GM13977 (cell line): Measurements from ENCODE around the gene CIB2.
"Not testable (repeated sequence)": the region's sequence is repeated elsewhere in the genome, so short reads cannot be mapped to it uniquely, and the experiment has no call there.

Experiments used
- DNase-seq: peaks from one replicate; pipeline ENCODE4 v3.0.0; 2012; ENCODE audit warnings: low spot score
- CTCF ChIP-seq: IDR thresholded peaks from 2 replicates; pipeline ENCODE4 v1.5.1; 2012; ENCODE audit warnings: mild to moderate bottlenecking, control low read depth; ENCODE audit not compliant: insufficient read depth; ENCODE audit errors: extremely low read depth, missing control alignments
- in situ Hi-C: fragments of 300-500 bp; cut with MboI; formaldehyde crosslinking; loops from one replicate; pipeline ENCODE4 v1.12.0; 2022; ENCODE audit warnings: low sequenced_read_pairs, low pct_unique_long_range_greater_than_20kb, mixed read lengths, inconsistent platforms; ENCODE audit not compliant: unreplicated experiment

CIB2 gene

GRCh38 chr15:78162038-78162437 is 30.8 kb upstream of the CIB2 start:
- in situ Hi-C loops, result no loop called here
- no peak for TF ChIP-seq CTCF
- DNase-seq, result no peak

GRCh38 chr15:78159395-78159794 is 28.1 kb upstream of the CIB2 start:
- in situ Hi-C loops, result no loop called here
- DNase-seq, result no peak
- no peak for TF ChIP-seq CTCF

GRCh38 chr15:78157203-78157602 is 26.0 kb upstream of the CIB2 start:
- DNase-seq, result no peak
- no peak for TF ChIP-seq CTCF
- in situ Hi-C loops, result no loop called here

- in situ Hi-C loops, result no loop called here
- DNase-seq, result no peak
- TF ChIP-seq CTCF, result no peak
Measured at GRCh38 chr15:78156653-78157052, 25.4 kb upstream of the CIB2 start.

GRCh38 chr15:78155355-78155939 is 24.2 kb upstream of the CIB2 start:
- DNase-seq, result no peak
- in situ Hi-C loops, result no loop called here
- TF ChIP-seq CTCF, result no peak

- no peak for DNase-seq
- in situ Hi-C loops, result no loop called here
- no peak for TF ChIP-seq CTCF
Measured at GRCh38 chr15:78154955-78155354, 23.7 kb upstream of the CIB2 start.

- in situ Hi-C loops, DNase-seq: not testable (repeated sequence)
Measured at GRCh38 chr15:78151075-78151474, 19.8 kb upstream of the CIB2 start.
